Lower leg skin (tissue), 3 donors: ENCODE results near the gene NFATC4.

Experiments used
- POLR2A ChIP-seq, 2 donors: fragments of 450-650 bp; IDR thresholded peaks; one replicate each; pipeline ENCODE4 v1.6.1; 2016 to 2017; ENCODE audit warnings: antibody characterized with exemption in 2 of 2, mild to moderate bottlenecking in 1 of 2, moderate library complexity in 1 of 2
- TF ChIP-seq, protein P1 (sequence below), 3 donors: fragments of 450-650 bp; IDR thresholded peaks; one replicate each; pipeline ENCODE4 v1.5.1; 2016; ENCODE audit warnings: antibody characterized with exemption in 3 of 3, mild to moderate bottlenecking in 3 of 3, moderate library complexity in 2 of 3

DNA sequence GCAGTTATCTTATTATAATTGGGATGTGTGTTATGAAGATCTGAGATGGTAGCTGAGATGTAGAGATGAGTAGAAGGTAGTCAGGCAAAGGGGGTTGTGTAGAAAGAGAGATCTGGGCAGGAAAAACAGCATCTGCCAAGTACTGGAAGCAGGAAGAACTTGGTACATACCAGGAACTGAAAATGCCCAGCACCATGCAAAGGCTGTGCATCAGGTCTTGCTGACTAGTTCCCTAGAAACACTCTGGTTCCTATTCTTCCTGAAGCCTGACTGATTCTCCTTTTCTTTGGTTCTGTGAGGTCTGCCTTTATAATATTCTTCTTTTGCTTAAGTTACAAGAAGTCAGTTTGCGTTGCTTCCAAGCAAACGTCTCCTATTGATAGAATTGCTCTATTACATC is 6.7 kb upstream of the NFATC4 start:
- TF ChIP-seq, protein P1, sequence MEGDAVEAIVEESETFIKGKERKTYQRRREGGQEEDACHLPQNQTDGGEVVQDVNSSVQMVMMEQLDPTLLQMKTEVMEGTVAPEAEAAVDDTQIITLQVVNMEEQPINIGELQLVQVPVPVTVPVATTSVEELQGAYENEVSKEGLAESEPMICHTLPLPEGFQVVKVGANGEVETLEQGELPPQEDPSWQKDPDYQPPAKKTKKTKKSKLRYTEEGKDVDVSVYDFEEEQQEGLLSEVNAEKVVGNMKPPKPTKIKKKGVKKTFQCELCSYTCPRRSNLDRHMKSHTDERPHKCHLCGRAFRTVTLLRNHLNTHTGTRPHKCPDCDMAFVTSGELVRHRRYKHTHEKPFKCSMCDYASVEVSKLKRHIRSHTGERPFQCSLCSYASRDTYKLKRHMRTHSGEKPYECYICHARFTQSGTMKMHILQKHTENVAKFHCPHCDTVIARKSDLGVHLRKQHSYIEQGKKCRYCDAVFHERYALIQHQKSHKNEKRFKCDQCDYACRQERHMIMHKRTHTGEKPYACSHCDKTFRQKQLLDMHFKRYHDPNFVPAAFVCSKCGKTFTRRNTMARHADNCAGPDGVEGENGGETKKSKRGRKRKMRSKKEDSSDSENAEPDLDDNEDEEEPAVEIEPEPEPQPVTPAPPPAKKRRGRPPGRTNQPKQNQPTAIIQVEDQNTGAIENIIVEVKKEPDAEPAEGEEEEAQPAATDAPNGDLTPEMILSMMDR (IDR thresholded peaks at IDR 0.05) = no peak
- no peak for TF ChIP-seq POLR2A (IDR thresholded peaks at IDR 0.05)
